Measurements from ENCODE around the gene L3HYPDH.

L3HYPDH gene

GRCh38 chr14:59429790-59430189 is 54.4 kb downstream of the L3HYPDH start:
- no peak overlapping the region for H3K27ac ChIP-seq
- DNase-seq (ENCODE audit: low read depth, low spot score): no peak

GRCh38 chr14:59428581-59429012 is 55.6 kb downstream of the L3HYPDH start:
- H3K27ac ChIP-seq: no peak overlapping the region
- DNase-seq (ENCODE audit: low read depth, low spot score): no peak

GRCh38 chr14:59427653-59428580 is 56.3 kb downstream of the L3HYPDH start:
- H3K27ac ChIP-seq: no peak overlapping the region
- DNase-seq (ENCODE audit: low read depth, low spot score): no peak

GRCh38 chr14:59425322-59425935 is 58.8 kb downstream of the L3HYPDH start:
- no peak overlapping the region for H3K27ac ChIP-seq
- DNase-seq (ENCODE audit: low read depth, low spot score): no peak

- no peak overlapping the region for H3K27ac ChIP-seq
- DNase-seq (ENCODE audit: low read depth, low spot score): no peak
These were observed 59.7 kb downstream of the L3HYPDH start for GRCh38 chr14:59424341-59425071.
